ENCODE data around the gene LRCH2.

LRCH2 gene

GRCh38 chrX:115204040-115204439, 29.9 kb downstream of the LRCH2 start:
- DNase-seq (ENCODE audit: low spot score): no peak

- DNase-seq (ENCODE audit: low spot score): no peak
Measured at GRCh38 chrX:115192244-115192700, 41.6 kb downstream of the LRCH2 start.

- DNase-seq (ENCODE audit: low spot score): no peak
Measured at GRCh38 chrX:115191490-115192243, 42.2 kb downstream of the LRCH2 start.

GRCh38 chrX:115190636-115191489, 43.0 kb downstream of the LRCH2 start:
- no peak for DNase-seq (ENCODE audit: low spot score)

GRCh38 chrX:115189646-115190635, 44.0 kb downstream of the LRCH2 start:
- no peak for DNase-seq (ENCODE audit: low spot score)

- DNase-seq (ENCODE audit: low spot score): no peak
Measured at GRCh38 chrX:115189110-115189509, 44.8 kb downstream of the LRCH2 start, which contains the start of gene RBMXL3. Gene RBMXL3, plus strand, starts transcription at chrX:115189410. Its CDS starts 32 bp downstream, at chrX:115189442.

- no peak for DNase-seq (ENCODE audit: low spot score)
Measured at GRCh38 chrX:115183980-115184379, 49.9 kb downstream of the LRCH2 start.

GRCh38 chrX:115178473-115178872, 55.4 kb downstream of the LRCH2 start:
- no peak for DNase-seq (ENCODE audit: low spot score)

- no peak for DNase-seq (ENCODE audit: low spot score)
Measured at GRCh38 chrX:115177932-115178331, 56.0 kb downstream of the LRCH2 start.

GRCh38 chrX:115174548-115174947, 59.3 kb downstream of the LRCH2 start:
- no peak for DNase-seq (ENCODE audit: low spot score)

GRCh38 chrX:115173181-115173580, 60.7 kb downstream of the LRCH2 start:
- DNase-seq (ENCODE audit: low spot score): no peak

- DNase-seq (ENCODE audit: low spot score): no peak
Measured at GRCh38 chrX:115147220-115147619, 86.7 kb downstream of the LRCH2 start.

GRCh38 chrX:115142057-115142456, 91.8 kb downstream of the LRCH2 start:
- no peak for DNase-seq (ENCODE audit: low spot score)

- DNase-seq (ENCODE audit: low spot score): no peak
Measured at GRCh38 chrX:115138040-115138439, 95.9 kb downstream of the LRCH2 start.

- peak; percentile 3 for DNase-seq (ENCODE audit: low spot score)
Measured at GRCh38 chrX:115134382-115134781, 99.5 kb downstream of the LRCH2 start.

GRCh38 chrX:115112411-115112810, 121.5 kb downstream of the LRCH2 start:
- DNase-seq (ENCODE audit: low spot score): no peak

- DNase-seq (ENCODE audit: low spot score): no peak
Measured at GRCh38 chrX:115098897-115099296, 135.0 kb downstream of the LRCH2 start.

GRCh38 chrX:115093191-115093590, 140.7 kb downstream of the LRCH2 start:
- DNase-seq (ENCODE audit: low spot score): no peak

- no peak for DNase-seq (ENCODE audit: low spot score)
Measured at GRCh38 chrX:115089419-115089818, 144.5 kb downstream of the LRCH2 start.

- no peak for DNase-seq (ENCODE audit: low spot score)
Measured at GRCh38 chrX:115068896-115069295, 165.0 kb downstream of the LRCH2 start.

GRCh38 chrX:115067812-115068211, 166.1 kb downstream of the LRCH2 start:
- no peak for DNase-seq (ENCODE audit: low spot score)

GRCh38 chrX:115065304-115065703, 168.6 kb downstream of the LRCH2 start:
- no peak for DNase-seq (ENCODE audit: low spot score)

All from Ammon's horn (tissue), 1 donor.